Stimulated activated CD8-positive, alpha-beta memory T cell treated with anti-CD3 and anti-CD28 coated beads, Interleukin-12 subunit alpha, Interleukin-12 subunit beta, amount 100 ng/mL, for 24 hours (primary cell): ENCODE data around the gene FBLN2.
"Not testable (repeated sequence)": the region's sequence is repeated elsewhere in the genome, so short reads cannot be mapped to it uniquely, and the experiment has no call there.

ENCODE experiments used
- DNase-seq: peaks from one replicate; pipeline ENCODE4 v3.0.0-alpha.2; 2020; ENCODE audit errors: extremely low read depth

The FBLN2 gene

GRCh38 chr3:13549623-13550422, 898 bp downstream of the FBLN2 start:
- no peak for DNase-seq

- no peak for DNase-seq
Observed at GRCh38 chr3:13550423-13550690, 1.4 kb downstream of the FBLN2 start.

- no peak for DNase-seq
Observed at GRCh38 chr3:13550791-13551360, 2.0 kb downstream of the FBLN2 start.

GRCh38 chr3:13552857-13553652, 4.1 kb downstream of the FBLN2 start:
- no peak for DNase-seq

GRCh38 chr3:13553686-13554085, 4.8 kb downstream of the FBLN2 start:
- no peak for DNase-seq

- no peak for DNase-seq
Observed at GRCh38 chr3:13555753-13556152, 6.8 kb downstream of the FBLN2 start.

- DNase-seq = no peak
Observed at GRCh38 chr3:13556207-13556606, 7.3 kb downstream of the FBLN2 start.

- DNase-seq = no peak
Observed at GRCh38 chr3:13556917-13557316, 8.0 kb downstream of the FBLN2 start.

- no peak for DNase-seq
Observed at GRCh38 chr3:13557417-13557816, 8.5 kb downstream of the FBLN2 start.

GRCh38 chr3:13557926-13558325, 9.0 kb downstream of the FBLN2 start:
- DNase-seq = no peak

- no peak for DNase-seq
Observed at GRCh38 chr3:13558651-13559050, 9.7 kb downstream of the FBLN2 start.

- DNase-seq = no peak
Observed at GRCh38 chr3:13559764-13560525, 11.0 kb downstream of the FBLN2 start.

GRCh38 chr3:13561376-13561775, 12.5 kb downstream of the FBLN2 start:
- no peak for DNase-seq

- no peak for DNase-seq
Observed at GRCh38 chr3:13561967-13562366, 13.0 kb downstream of the FBLN2 start.

GRCh38 chr3:13562421-13562820, 13.5 kb downstream of the FBLN2 start:
- DNase-seq = not testable (repeated sequence)

GRCh38 chr3:13563321-13563720, 14.4 kb downstream of the FBLN2 start:
- no peak for DNase-seq

- no peak for DNase-seq
Observed at GRCh38 chr3:13563911-13564310, 15.0 kb downstream of the FBLN2 start.

GRCh38 chr3:13564751-13565560, 16.0 kb downstream of the FBLN2 start:
- no peak for DNase-seq

GRCh38 chr3:13565581-13566452, 16.9 kb downstream of the FBLN2 start:
- DNase-seq = no peak

- no peak for DNase-seq
Observed at GRCh38 chr3:13566453-13566748, 17.5 kb downstream of the FBLN2 start.
